Activated naive CD8-positive, alpha-beta T cell treated with anti-CD3 and anti-CD28 coated beads for 36 hours (primary cell): Measurements from ENCODE around the gene MPRIP. TPM values are rescaled to one million over a fixed set of nuclear protein-coding genes. Genes with fewer than 3 reads are reported as not detected.
"Not testable (repeated sequence)": the region's sequence is repeated elsewhere in the genome, so short reads cannot be mapped to it uniquely, and the experiment has no call there.

Source experiments
- DNase-seq: peaks from one replicate; pipeline ENCODE4 v3.0.0; 2021
- H3K27ac Mint-ChIP-seq: one replicate; pipeline ENCODE4 v1.8.0; 2022; ENCODE audit warnings: mild to moderate bottlenecking, moderate library complexity, mixed read lengths
- H3K27me3 Mint-ChIP-seq: one replicate; pipeline ENCODE4 v1.8.0; 2022; ENCODE audit warnings: mild to moderate bottlenecking, mixed read lengths
- H3K36me3 Mint-ChIP-seq: one replicate; pipeline ENCODE4 v1.8.0; 2021; ENCODE audit warnings: mild to moderate bottlenecking, mixed read lengths
- H3K4me1 Mint-ChIP-seq: one replicate; pipeline ENCODE4 v1.8.0; 2021; ENCODE audit warnings: mixed read lengths
- H3K4me3 Mint-ChIP-seq: one replicate; pipeline ENCODE4 v1.8.0; 2022; ENCODE audit warnings: mild to moderate bottlenecking, moderate library complexity, mixed read lengths
- H3K9me3 Mint-ChIP-seq: one replicate; pipeline ENCODE4 v1.8.0; 2022; ENCODE audit warnings: mixed read lengths
- total RNA-seq, 2 experiments: library from RNA; stranded (reverse); gene quantifications; one replicate each; pipeline ENCODE4 v1.2.3, GENCODE V29; 2021

Gene MPRIP
- total RNA-seq, 2 experiments from 2014 or later, result 130 to 143 TPM

DNA sequence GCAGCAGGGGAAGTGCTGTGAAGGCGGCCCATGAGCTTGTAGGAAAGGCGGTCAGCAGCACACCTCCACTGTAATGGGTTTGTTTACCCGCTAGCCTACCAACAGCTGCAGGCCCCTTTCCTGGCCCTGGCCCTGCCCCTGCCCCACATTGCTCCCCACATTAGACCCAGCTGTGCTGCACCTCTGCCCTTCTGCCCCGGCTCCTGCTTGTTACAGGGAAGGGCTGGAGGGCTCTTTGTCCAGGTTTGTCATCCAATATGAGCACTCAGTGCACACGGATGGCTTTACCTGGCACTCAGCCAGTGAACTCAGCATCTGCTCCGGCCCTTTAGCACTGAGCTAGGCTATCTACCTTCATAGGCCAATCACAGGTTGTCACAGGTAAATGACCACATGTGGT, 34.4 kb upstream of the MPRIP start:
- not testable (repeated sequence) for H3K4me1 Mint-ChIP-seq, H3K36me3 Mint-ChIP-seq, H3K27me3 Mint-ChIP-seq, H3K27ac Mint-ChIP-seq, DNase-seq, H3K9me3 Mint-ChIP-seq, H3K4me3 Mint-ChIP-seq

DNA sequence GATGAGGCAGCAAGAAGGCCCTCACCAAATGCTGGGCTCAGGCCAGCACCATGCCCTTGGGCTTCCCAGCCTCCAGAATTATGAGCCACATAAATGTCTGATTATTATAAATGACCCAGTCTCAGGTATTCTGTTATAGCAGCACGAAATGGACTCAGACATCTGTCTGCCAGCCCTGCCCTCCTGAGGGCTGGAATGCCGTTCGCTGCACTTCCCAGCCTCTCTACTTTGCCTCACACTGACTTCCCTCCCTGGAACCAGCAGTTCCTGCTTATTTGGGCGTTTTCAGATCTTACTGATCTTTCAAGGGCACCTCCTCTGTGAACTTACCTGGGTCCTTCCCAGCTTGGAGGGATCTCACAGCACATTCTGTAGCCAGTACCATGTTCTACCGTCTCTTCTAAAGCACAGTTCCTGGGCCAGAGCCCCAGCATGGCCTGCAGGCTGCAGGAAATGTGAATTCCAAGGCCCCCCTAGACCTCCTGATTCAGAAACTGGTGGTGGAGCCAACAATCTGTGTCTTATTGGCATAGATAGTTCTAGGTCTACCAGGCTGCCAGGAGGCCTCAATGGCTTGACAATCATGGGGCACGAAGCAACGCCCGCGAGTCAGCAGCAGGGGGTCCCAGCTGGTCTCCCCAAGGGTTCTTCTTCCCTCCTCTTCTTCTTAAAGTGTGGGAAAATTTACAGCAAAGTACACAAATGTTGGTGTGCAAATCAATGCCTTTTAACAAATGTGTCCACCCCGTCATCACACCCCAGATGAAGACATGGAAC, 33.4 kb upstream of the MPRIP start:
- H3K36me3 Mint-ChIP-seq, DNase-seq, H3K4me1 Mint-ChIP-seq, H3K27ac Mint-ChIP-seq, H3K9me3 Mint-ChIP-seq, H3K27me3 Mint-ChIP-seq, H3K4me3 Mint-ChIP-seq: not testable (repeated sequence)

GRCh38 chr17:17009972-17010371, 32.3 kb upstream of the MPRIP start:
- not testable (repeated sequence) for H3K4me1 Mint-ChIP-seq, H3K27me3 Mint-ChIP-seq, H3K36me3 Mint-ChIP-seq, H3K27ac Mint-ChIP-seq, H3K9me3 Mint-ChIP-seq, H3K4me3 Mint-ChIP-seq, DNase-seq

- H3K9me3 Mint-ChIP-seq, DNase-seq, H3K4me1 Mint-ChIP-seq, H3K4me3 Mint-ChIP-seq, H3K27ac Mint-ChIP-seq, H3K36me3 Mint-ChIP-seq, H3K27me3 Mint-ChIP-seq: not testable (repeated sequence)
Measured at GRCh38 chr17:17010545-17011034, 31.7 kb upstream of the MPRIP start.

DNA sequence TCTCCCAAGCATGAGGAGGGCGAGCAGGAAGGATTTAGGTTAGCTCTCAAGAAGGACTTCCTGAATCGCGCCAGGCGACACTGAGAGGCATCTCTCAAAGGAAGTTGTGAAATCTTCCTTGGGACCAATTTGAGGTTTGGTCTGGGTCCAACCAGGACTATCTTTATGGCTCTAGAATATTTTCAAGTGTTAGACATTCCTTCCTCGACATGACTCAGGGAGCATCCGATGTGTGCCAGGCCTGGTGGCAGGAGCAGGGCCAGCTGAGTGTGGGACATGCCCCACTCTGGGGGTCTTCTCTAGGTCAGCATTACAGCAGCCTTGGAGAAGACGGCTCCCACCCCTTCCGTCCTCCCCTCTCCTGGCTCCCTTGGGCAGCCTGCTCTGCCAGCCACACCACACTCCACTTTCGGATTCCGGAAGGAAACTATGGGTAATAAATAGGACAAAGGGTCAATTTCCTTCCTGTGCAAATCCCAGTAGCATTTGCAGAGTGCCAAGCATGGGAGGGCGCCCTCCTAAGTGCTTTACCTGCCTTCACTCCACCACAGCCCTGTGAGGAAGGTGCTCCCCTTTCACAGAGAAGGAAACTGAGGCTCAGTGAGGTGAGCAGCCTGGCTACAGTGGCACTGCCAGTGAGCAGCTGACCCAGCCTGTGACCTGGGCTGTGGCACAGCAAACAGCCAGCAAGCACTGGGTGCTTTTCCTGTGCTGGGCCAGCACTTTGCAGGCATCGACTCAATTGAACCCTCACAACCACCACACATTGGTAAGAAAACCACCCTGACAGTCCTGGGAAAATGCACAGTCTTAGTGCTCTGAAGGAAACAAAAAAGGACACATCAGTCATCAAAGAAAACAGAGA, 31.0 kb upstream of the MPRIP start:
- H3K27me3 Mint-ChIP-seq, H3K4me1 Mint-ChIP-seq, H3K9me3 Mint-ChIP-seq, H3K27ac Mint-ChIP-seq, H3K4me3 Mint-ChIP-seq, DNase-seq, H3K36me3 Mint-ChIP-seq: not testable (repeated sequence)

- DNase-seq, H3K27ac Mint-ChIP-seq, H3K9me3 Mint-ChIP-seq, H3K4me3 Mint-ChIP-seq, H3K27me3 Mint-ChIP-seq, H3K36me3 Mint-ChIP-seq: not testable (repeated sequence)
- peaks cover 18% of the 10 kb centered on the region for H3K4me1 Mint-ChIP-seq
Measured at GRCh38 chr17:17013828-17014747, 28.2 kb upstream of the MPRIP start.

DNA sequence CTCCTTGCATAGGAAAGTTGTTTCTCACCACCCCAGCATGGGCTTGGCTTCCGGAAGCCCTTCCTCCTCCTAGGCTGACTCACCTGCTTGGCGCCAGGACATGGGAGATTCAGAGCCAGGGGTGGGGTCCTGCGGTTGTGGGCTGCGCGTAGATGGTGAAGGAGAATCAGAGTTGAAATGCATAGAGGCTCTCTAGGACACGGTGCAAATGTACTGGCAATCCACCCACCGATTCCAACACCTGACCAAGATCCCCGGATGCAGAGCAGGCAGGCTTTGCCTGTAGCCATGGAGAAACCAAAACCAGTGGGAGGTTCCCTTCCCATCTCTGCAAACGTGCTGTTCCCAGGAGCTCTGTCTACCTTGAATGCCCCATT, 27.5 kb upstream of the MPRIP start:
- not testable (repeated sequence) for H3K4me3 Mint-ChIP-seq, H3K27ac Mint-ChIP-seq, H3K36me3 Mint-ChIP-seq, DNase-seq, H3K9me3 Mint-ChIP-seq, H3K27me3 Mint-ChIP-seq
- peaks cover 18% of the 10 kb centered on the region for H3K4me1 Mint-ChIP-seq

DNA sequence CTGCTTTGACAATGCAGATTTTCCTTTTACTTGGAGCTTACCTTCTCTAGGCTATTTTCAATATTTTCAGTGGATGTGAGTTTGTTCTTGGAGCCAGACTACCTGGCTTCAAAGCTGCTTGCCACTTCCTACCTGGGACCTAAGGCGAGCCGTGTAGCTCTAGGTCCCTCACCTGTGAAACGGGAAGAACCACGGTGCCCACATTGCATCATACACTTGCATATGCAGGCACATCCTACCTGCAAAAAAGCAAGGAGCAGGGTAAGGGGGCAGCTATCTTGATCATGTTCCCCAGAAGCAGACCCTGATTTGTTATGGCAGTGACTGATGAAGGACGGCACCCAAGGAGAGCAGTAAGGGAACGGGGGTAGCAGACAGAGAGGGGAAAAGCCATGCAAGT, 27.0 kb upstream of the MPRIP start:
- H3K36me3 Mint-ChIP-seq, result no peaks in the 10 kb centered on the region
- H3K27ac Mint-ChIP-seq, result no peak overlapping the region
- H3K9me3 Mint-ChIP-seq, result no peaks in the 10 kb centered on the region
- H3K4me1 Mint-ChIP-seq, result peaks cover 18% of the 10 kb centered on the region
- no peaks in the 10 kb centered on the region for H3K27me3 Mint-ChIP-seq
- DNase-seq, result no peak
- no peak overlapping the region for H3K4me3 Mint-ChIP-seq

DNA sequence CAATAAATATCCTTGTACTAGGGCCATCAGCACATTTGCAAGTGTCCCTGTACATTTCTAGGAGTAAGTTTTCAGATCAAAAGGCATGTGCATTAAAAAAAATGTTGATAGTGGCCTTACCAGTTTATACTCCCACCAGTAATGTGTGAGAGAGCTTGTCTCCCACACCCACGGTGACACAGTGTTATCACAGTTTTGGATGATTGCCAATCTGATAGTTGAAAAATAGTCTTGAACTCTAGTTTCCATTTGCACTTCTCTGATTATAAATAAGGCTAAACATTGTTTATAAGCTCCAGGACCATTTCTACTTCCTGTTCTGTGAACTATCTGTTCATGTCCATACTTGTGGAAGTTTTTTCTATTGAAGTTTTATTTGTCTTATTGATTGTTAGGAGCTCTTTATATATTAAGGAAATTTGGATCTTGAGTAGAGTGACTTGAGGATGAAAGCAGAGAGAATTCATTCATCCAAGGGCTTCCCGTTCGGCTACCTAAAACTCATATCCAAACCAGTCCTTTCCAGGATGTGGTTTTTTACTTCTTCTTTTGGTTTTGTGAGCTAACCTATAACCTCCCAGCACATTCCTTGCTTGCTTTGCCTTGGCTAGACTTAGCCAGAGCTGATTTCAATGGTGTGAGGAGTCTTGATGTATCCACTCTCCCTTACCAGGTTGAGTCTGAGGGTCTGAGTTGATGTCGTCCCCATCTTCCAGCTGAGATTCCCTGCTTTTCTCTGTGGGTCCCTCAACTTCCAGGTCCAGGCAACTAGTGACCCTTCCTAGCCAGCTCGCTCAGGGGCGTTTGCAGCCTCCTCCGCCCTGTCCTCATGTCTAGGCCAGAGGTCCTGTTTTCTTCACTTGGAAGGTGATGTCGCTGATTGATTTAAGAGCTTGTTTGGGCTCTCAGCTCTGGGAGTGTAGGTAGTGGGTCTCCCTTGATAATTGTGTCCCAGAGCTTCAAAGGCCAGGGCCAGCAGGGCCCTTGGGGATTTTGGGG, 25.8 kb upstream of the MPRIP start:
- H3K27me3 Mint-ChIP-seq, H3K9me3 Mint-ChIP-seq, DNase-seq, H3K4me3 Mint-ChIP-seq, H3K36me3 Mint-ChIP-seq: not testable (repeated sequence)
- peaks cover 18% of the 10 kb centered on the region for H3K4me1 Mint-ChIP-seq
- H3K27ac Mint-ChIP-seq, result peak overlapping the region; percentile 3

- peaks cover 18% of the 10 kb centered on the region for H3K4me1 Mint-ChIP-seq
- DNase-seq, result no peak
- H3K27ac Mint-ChIP-seq, result no peak overlapping the region
- no peaks in the 10 kb centered on the region for H3K27me3 Mint-ChIP-seq
- H3K36me3 Mint-ChIP-seq, result no peaks in the 10 kb centered on the region
- H3K9me3 Mint-ChIP-seq, result no peaks in the 10 kb centered on the region
- H3K4me3 Mint-ChIP-seq, result no peak overlapping the region
Measured at GRCh38 chr17:17017343-17018014, 24.8 kb upstream of the MPRIP start.

GRCh38 chr17:17018021-17018441, 24.2 kb upstream of the MPRIP start:
- H3K27me3 Mint-ChIP-seq, result no peaks in the 10 kb centered on the region
- no peak overlapping the region for H3K27ac Mint-ChIP-seq
- no peaks in the 10 kb centered on the region for H3K36me3 Mint-ChIP-seq
- no peak for DNase-seq
- H3K9me3 Mint-ChIP-seq, result no peaks in the 10 kb centered on the region
- H3K4me3 Mint-ChIP-seq, result no peak overlapping the region
- H3K4me1 Mint-ChIP-seq, result peaks cover 18% of the 10 kb centered on the region

- H3K4me1 Mint-ChIP-seq, result peaks cover 18% of the 10 kb centered on the region
- H3K27ac Mint-ChIP-seq, result no peak overlapping the region
- no peak for DNase-seq
- H3K36me3 Mint-ChIP-seq, result no peaks in the 10 kb centered on the region
- no peak overlapping the region for H3K4me3 Mint-ChIP-seq
- H3K9me3 Mint-ChIP-seq, result no peaks in the 10 kb centered on the region
- no peaks in the 10 kb centered on the region for H3K27me3 Mint-ChIP-seq
Measured at GRCh38 chr17:17018612-17019429, 23.4 kb upstream of the MPRIP start.

GRCh38 chr17:17019430-17019762, 22.9 kb upstream of the MPRIP start:
- Mint-ChIP-seq H3K9me3 (no peaks in the 10 kb centered on the region), H3K27me3 (no peaks in the 10 kb centered on the region), H3K36me3 (no peaks in the 10 kb centered on the region), H3K27ac (no peak overlapping the region), H3K4me1 (peaks cover 18% of the 10 kb centered on the region), H3K4me3 (no peak overlapping the region)
- DNase-seq, result no peak
